H1 (cell line): ENCODE data around the gene RERE. TPM values are rescaled to one million over a fixed set of nuclear protein-coding genes. Genes with fewer than 3 reads are reported as not detected.

ENCODE experiments used
- CTCF ChIA-PET: fragments of 300-600 bp; sonication (Branson Sonifier 250); formaldehyde crosslinking; loops from one replicate; lab custom pipeline; 2021; ENCODE audit not compliant: partially characterized antibody; lab: Charles Lee
- POLR2A ChIA-PET: fragments of 300-600 bp; sonication (Branson Sonifier 250); formaldehyde crosslinking; loops from one replicate; lab custom pipeline; 2021; ENCODE audit warnings: inconsistent platforms; ENCODE audit not compliant: partially characterized antibody; lab: Charles Lee
- DNase-seq, 2 experiments: peaks; one replicate each; pipeline versions ENCODE4 v3.0.0 to v3.0.0-alpha.2; 2010 to 2022; ENCODE audit warnings: low spot score in 2 of 2, low read depth in 1 of 2, mixed read lengths in 1 of 2
- FAIRE-seq: peaks from 2 replicates; lab custom pipeline; 2011; peaks lifted over from hg19 to GRCh38; lab: Jason Lieb, UNC
- H2AFZ ChIP-seq: 2 replicates; pipeline ENCODE4 v1.8.1; 2012; ENCODE audit warnings: low read length, inconsistent platforms
- H2AK5ac ChIP-seq: 2 replicates; pipeline ENCODE4 v1.6.1; 2013; ENCODE audit warnings: low read depth, low read length
- H2BK120ac ChIP-seq: replicated peaks from 2 replicates; pipeline ENCODE3; 2013; ENCODE audit warnings: low read depth, low read length, inconsistent platforms
- H2BK12ac ChIP-seq: 2 replicates; pipeline ENCODE4 v1.6.1; 2013; ENCODE audit warnings: low read depth, low read length
- H2BK15ac ChIP-seq: 2 replicates; pipeline ENCODE4 v1.6.1; 2013; ENCODE audit warnings: low read length
- H2BK20ac ChIP-seq: 2 replicates; pipeline ENCODE4 v1.6.1; 2013; ENCODE audit warnings: low read length
- H2BK5ac ChIP-seq: 2 replicates; pipeline ENCODE4 v1.6.1; 2013; ENCODE audit warnings: low read depth, low read length
- H3K14ac ChIP-seq: 2 replicates; pipeline ENCODE4 v1.6.1; 2013; ENCODE audit warnings: inconsistent platforms; ENCODE audit not compliant: insufficient read length
- H3K18ac ChIP-seq: 2 replicates; pipeline ENCODE4 v1.6.1; 2013; ENCODE audit warnings: low read length; ENCODE audit errors: extremely low read depth
- H3K23ac ChIP-seq: 2 replicates; pipeline ENCODE4 v1.6.1; 2013; ENCODE audit warnings: inconsistent platforms; ENCODE audit not compliant: insufficient read length
- H3K23me2 ChIP-seq: 2 replicates; pipeline ENCODE4 v1.6.1; 2013; ENCODE audit warnings: low read depth, low read length
- H3K27ac ChIP-seq: 2 replicates; pipeline ENCODE4 v1.6.1; 2011; ENCODE audit warnings: low read depth, low read length, inconsistent platforms
- H3K27me3 ChIP-seq, 4 experiments: replicated peaks in 1 of 4; 1 replicate in 1 of 4; 2 replicates in 3 of 4; pipeline versions ENCODE4 v1.6.1 to v1.8.1; 2011 to 2013; ENCODE audit warnings: low read length in 3 of 4, mild to moderate bottlenecking in 3 of 4, inconsistent platforms in 2 of 4, mixed read lengths in 2 of 4, moderate library complexity in 1 of 4; ENCODE audit not compliant: control insufficient read depth in 3 of 4, insufficient read depth in 3 of 4; ENCODE audit errors: extremely low read depth in 1 of 4
- H3K36me3 ChIP-seq, 4 experiments: 2 replicates each; pipeline versions ENCODE4 v1.6.1 to v1.8.1; 2011 to 2013; ENCODE audit warnings: mild to moderate bottlenecking in 4 of 4, low read length in 3 of 4, moderate library complexity in 2 of 4, control low read depth in 1 of 4, inconsistent platforms in 1 of 4; ENCODE audit not compliant: insufficient read depth in 4 of 4, control insufficient read depth in 2 of 4
- H3K4ac ChIP-seq: replicated peaks from 2 replicates; pipeline ENCODE3; 2013; ENCODE audit warnings: low read length, low read depth, mixed read lengths, inconsistent platforms; ENCODE audit not compliant: insufficient read length
- H3K4me1 ChIP-seq, 4 experiments: replicated peaks in 1 of 4; 1 replicate in 1 of 4; 2 replicates in 3 of 4; pipeline versions ENCODE4 v1.6.1 to v1.8.1; 2011 to 2013; ENCODE audit warnings: low read length in 3 of 4, inconsistent platforms in 2 of 4, mixed read lengths in 1 of 4; ENCODE audit not compliant: insufficient read depth in 4 of 4, control insufficient read depth in 3 of 4
- H3K4me2 ChIP-seq, 2 experiments: 2 replicates each; pipeline versions ENCODE4 v1.6.1 to v1.8.1; 2011 to 2013; ENCODE audit warnings: low read depth in 2 of 2, low read length in 2 of 2, control low read depth in 1 of 2, inconsistent platforms in 1 of 2, mild to moderate bottlenecking in 1 of 2; ENCODE audit not compliant: insufficient read depth in 1 of 2
- H3K4me3 ChIP-seq, 4 experiments: fragments of 200-600, 300-600 bp in 1 of 4; sonication (generic), shearing (Covaris generic), sonication (Bioruptor Twin) in 1 of 4; 2 replicates each; pipeline versions ENCODE4 v1.5.1 to v1.8.1; 2011 to 2016; ENCODE audit warnings: low read length in 4 of 4, low read depth in 3 of 4, control low read depth in 2 of 4, inconsistent platforms in 2 of 4, mild to moderate bottlenecking in 2 of 4, mixed read lengths in 1 of 4, moderate library complexity in 1 of 4; ENCODE audit not compliant: insufficient read depth in 2 of 4; ENCODE audit errors: extremely low read depth in 1 of 4
- H3K56ac ChIP-seq: replicated peaks from 2 replicates; pipeline ENCODE3; 2013; ENCODE audit warnings: low read depth, mild to moderate bottlenecking, mixed read lengths, low read length, inconsistent platforms; ENCODE audit not compliant: insufficient read length
- H3K79me1 ChIP-seq: 2 replicates; pipeline ENCODE4 v1.6.1; 2013; ENCODE audit warnings: low read depth, low read length, control low read depth
- H3K79me2 ChIP-seq, 2 experiments: 2 replicates each; pipeline versions ENCODE4 v1.6.1 to v1.8.1; 2012 to 2013; ENCODE audit warnings: low read length in 2 of 2, mild to moderate bottlenecking in 2 of 2, inconsistent platforms in 1 of 2; ENCODE audit not compliant: insufficient read depth in 2 of 2, control insufficient read depth in 1 of 2
- H3K9ac ChIP-seq, 4 experiments: replicated peaks in 1 of 4; 1 replicate in 1 of 4; 2 replicates in 3 of 4; pipeline versions ENCODE4 v1.6.1 to v1.8.1; 2011 to 2013; ENCODE audit warnings: low read depth in 3 of 4, low read length in 3 of 4, control low read depth in 2 of 4, mild to moderate bottlenecking in 2 of 4, moderate library complexity in 2 of 4, inconsistent platforms in 1 of 4; ENCODE audit errors: extremely low read depth in 1 of 4
- H3K9me3 ChIP-seq, 2 experiments: 2 replicates each; pipeline versions ENCODE4 v1.6.1 to v1.8.1; 2012 to 2013; ENCODE audit warnings: mild to moderate bottlenecking in 2 of 2, moderate library complexity in 2 of 2, control low read depth in 1 of 2, inconsistent platforms in 1 of 2, low read depth in 1 of 2, low read length in 1 of 2, mixed read lengths in 1 of 2; ENCODE audit not compliant: insufficient read depth in 2 of 2
- H4K20me1 ChIP-seq, 2 experiments: replicated peaks in 1 of 2; 2 replicates each; pipeline versions ENCODE3 to v1.8.1; 2011 to 2013; ENCODE audit warnings: inconsistent platforms in 2 of 2, low read length in 2 of 2, mild to moderate bottlenecking in 1 of 2; ENCODE audit not compliant: insufficient read depth in 2 of 2, control insufficient read depth in 1 of 2
- H4K5ac ChIP-seq: 2 replicates; pipeline ENCODE4 v1.6.1; 2013; ENCODE audit warnings: low read length, low read depth, mixed read lengths, inconsistent platforms; ENCODE audit not compliant: insufficient read length
- H4K8ac ChIP-seq: 2 replicates; pipeline ENCODE4 v1.8.0; 2013; ENCODE audit warnings: mild to moderate bottlenecking, moderate library complexity, low read length, inconsistent platforms; ENCODE audit not compliant: insufficient read depth; ENCODE audit errors: extremely low read depth
- H4K91ac ChIP-seq: replicated peaks from 2 replicates; pipeline ENCODE3; 2013; ENCODE audit warnings: low read length, mixed read lengths, inconsistent platforms; ENCODE audit not compliant: insufficient read length
- BACH1 ChIP-seq: IDR thresholded peaks from 2 replicates; pipeline ENCODE4 v1.6.1; 2012; ENCODE audit warnings: low read length, improper control_type of control experiment
- BCL11A ChIP-seq, 2 experiments: IDR thresholded peaks; one replicate each; pipeline ENCODE4 v1.6.1; 2011; ENCODE audit warnings: low read depth in 2 of 2, low read length in 2 of 2, mild to moderate bottlenecking in 2 of 2
- BRCA1 ChIP-seq: IDR thresholded peaks from 2 replicates; pipeline ENCODE4 v1.6.1; 2012; ENCODE audit warnings: low read depth, low read length, improper control_type of control experiment
- CREB1 ChIP-seq: IDR thresholded peaks from 2 replicates; pipeline ENCODE4 v1.6.1; 2012; ENCODE audit warnings: inconsistent platforms
- EGR1 ChIP-seq: IDR thresholded peaks from 2 replicates; pipeline ENCODE4 v1.6.1; 2011; ENCODE audit warnings: low read depth, low read length, borderline replicate concordance
- EP300 ChIP-seq, 2 experiments: IDR thresholded peaks; 1 replicate in 1 of 2; 2 replicates in 1 of 2; pipeline ENCODE4 v1.6.1; 2011 to 2012; ENCODE audit warnings: low read depth in 2 of 2, low read length in 2 of 2, mild to moderate bottlenecking in 2 of 2, borderline replicate concordance in 1 of 2, inconsistent platforms in 1 of 2, moderate library complexity in 1 of 2
- POLR2AphosphoS5 ChIP-seq: IDR thresholded peaks from 2 replicates; pipeline ENCODE4 v1.6.1; 2011; ENCODE audit warnings: low read depth, low read length
- RBBP5 ChIP-seq: IDR thresholded peaks from 2 replicates; pipeline ENCODE4 v1.7.1; 2012; ENCODE audit warnings: low read depth, mild to moderate bottlenecking, inconsistent platforms, low read length, moderate library complexity, borderline replicate concordance
- RFX5 ChIP-seq: IDR thresholded peaks from 2 replicates; pipeline ENCODE4 v1.6.1; 2011; ENCODE audit warnings: low read depth, low read length, improper control_type of control experiment, borderline replicate concordance
- SIN3A ChIP-seq, 2 experiments: IDR thresholded peaks in 1 of 2; conservative IDR thresholded peaks in 1 of 2; 2 replicates each; pipeline ENCODE4 v1.6.1; 2011 to 2012; ENCODE audit warnings: low read length in 2 of 2, improper control_type of control experiment in 1 of 2, low read depth in 1 of 2, mild to moderate bottlenecking in 1 of 2
- TCF12 ChIP-seq: IDR thresholded peaks from 2 replicates; pipeline ENCODE4 v1.6.1; 2011; ENCODE audit warnings: low read depth, mild to moderate bottlenecking, low read length
- WGBS, 2 experiments: shearing (Covaris generic) in 1 of 2; methylation state at CpG; one replicate each; pipeline versions ENCODE4 v1.1.6 to v1.1.7; 2013 to 2015; ENCODE audit warnings: low lambda C conversion rate in 2 of 2, mixed read lengths in 2 of 2, inconsistent platforms in 1 of 2, low coverage in 1 of 2, missing lambda C conversion rate in 1 of 2; ENCODE audit not compliant: insufficient replicate concordance in 2 of 2, insufficient coverage in 1 of 2, insufficient read length in 1 of 2; ENCODE audit errors: extremely low coverage in 1 of 2, missing lambda C conversion rate in 1 of 2; 5-methylcytosine and 5-hydroxymethylcytosine counted together
- polyA plus RNA-seq, 7 experiments: library from polyadenylated mRNA; depleted of rRNA in 3 of 7; stranded (reverse) in 5 of 7; unstranded in 2 of 7; fragments of >200 nt in 5 of 7; fragments of 200-250 nt in 2 of 7; gene quantifications; 1 replicate in 5 of 7; 2 replicates in 1 of 7; 4 replicates in 1 of 7; pipeline versions ENCODE4 v1.2.1 to v1.2.3, GENCODE V29; 2011 to 2013; ENCODE audit warnings: missing spikeins in 2 of 7, mixed read lengths in 2 of 7
- total RNA-seq: library from RNA; stranded (reverse); fragmentation: NEBNext Ultra II Directional; extraction: Animal tissue kit (Norgen Biotek cat#: 25700); gene quantifications from 2 replicates; pipeline ENCODE4 v1.2.1, GENCODE V29; 2021
- TF ChIP-seq, protein P1 (sequence below): IDR thresholded peaks from 2 replicates; pipeline ENCODE4 v1.6.1; 2011; ENCODE audit warnings: low read depth, mild to moderate bottlenecking, low read length; ENCODE audit not compliant: insufficient read depth
- TF ChIP-seq, protein P2 (sequence below): IDR thresholded peaks from 2 replicates; pipeline ENCODE4 v1.6.1; 2012; ENCODE audit warnings: inconsistent platforms

The RERE gene
- total and polyA plus RNA-seq, 2 of the 8 experiments (the other 6 are each of a cell fraction or from before 2014, with no cell fraction given) = 15.3 to 142 TPM

DNA sequence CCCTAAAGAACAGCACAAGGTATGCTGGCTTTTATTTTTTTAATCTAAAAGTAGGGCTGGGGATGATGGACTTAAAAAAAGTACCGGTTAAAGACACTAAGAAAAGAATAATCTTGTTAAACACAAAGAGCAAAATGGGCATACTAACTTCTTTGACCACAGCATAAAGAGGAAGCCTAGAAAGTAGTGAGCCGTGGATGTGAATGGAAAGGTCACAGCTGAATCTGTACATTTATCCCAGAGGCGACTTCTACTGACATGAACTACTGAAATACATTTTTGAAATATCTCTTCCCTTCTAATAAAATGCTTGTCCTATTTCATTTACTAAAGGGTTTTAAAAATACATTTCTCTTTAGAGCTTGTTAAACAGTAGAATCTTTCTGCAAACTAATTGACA is 358.8 kb downstream of the RERE start:
- Histone ChIP-seq H3K4me1 (peaks cover 6 to 24% (median 23%) of the 10 kb centered on the region in 4 experiments), H2BK20ac (no peak overlapping the region), H4K5ac (no peak overlapping the region), H3K9ac (no peak overlapping the region), H3K56ac (no peak overlapping the region), H3K14ac (no peak overlapping the region), H2AFZ (no peak overlapping the region), H4K8ac (no peak overlapping the region), H3K18ac (no peak overlapping the region), H3K23ac (no peak overlapping the region), H3K4me2 (no peak overlapping the region), H3K79me1 (0 out of 2 replicates have a peak, but pooled peaks cover 3% of the 10 kb centered on the region), H4K20me1 (no peaks in the 10 kb centered on the region), H3K23me2 (no peaks in the 10 kb centered on the region), H2BK12ac (no peak overlapping the region), H3K4ac (no peak overlapping the region), H3K9me3 (no peaks in the 10 kb centered on the region), H4K91ac (no peak overlapping the region), H3K27me3 (no peaks in the 10 kb centered on the region), H2AK5ac (no peak overlapping the region), H3K27ac (no peak overlapping the region), H3K79me2 (peaks cover 0 to 44% of the 10 kb centered on the region in 2 experiments; a peak in 3 of 4 replicates), H3K36me3 (no peaks in the 10 kb centered on the region; a peak in 1 of 8 replicates), H2BK5ac (no peak overlapping the region), H2BK120ac (no peak overlapping the region), H2BK15ac (no peak overlapping the region), H3K4me3 (no peak overlapping the region)
- FAIRE-seq = no peak
- DNase-seq = no peak
- ChIA-PET POLR2A (no interaction called here), CTCF (interaction anchor here (1.5 kb wide), 1 partner anchor 15 kb away, joined by 7 read pairs; no protein-coding TSS in a partner anchor)
- WGBS, 2 experiments = 76% methylated on average over 3 of the region's 3 CpGs; no CpG with 5 or more reads in 1 of the 2 experiments
- TF ChIP-seq TCF12 (no peak), BACH1 (no peak), BCL11A (IDR thresholded peaks at IDR 0.05; ENCODE audit: low read depth in 2 of 2, low read length in 2 of 2) (no peak), RFX5 (no peak), BRCA1 (no peak), SIN3A (conservative IDR thresholded peaks at IDR 0.05 in 1 of 2, IDR thresholded peaks at IDR 0.05 in 1 of 2; ENCODE audit: low read depth in 1 of 2, low read length in 2 of 2) (no peak), POLR2AphosphoS5 (no peak), EP300 (IDR thresholded peaks at IDR 0.05; ENCODE audit: borderline replicate concordance in 1 of 2, low read depth in 2 of 2, low read length in 2 of 2) (no peak), CREB1 (no peak), RBBP5 (no peak), EGR1 (no peak)
- TF ChIP-seq, protein P1, sequence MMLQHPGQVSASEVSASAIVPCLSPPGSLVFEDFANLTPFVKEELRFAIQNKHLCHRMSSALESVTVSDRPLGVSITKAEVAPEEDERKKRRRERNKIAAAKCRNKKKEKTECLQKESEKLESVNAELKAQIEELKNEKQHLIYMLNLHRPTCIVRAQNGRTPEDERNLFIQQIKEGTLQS = no peak
- TF ChIP-seq, protein P2, sequence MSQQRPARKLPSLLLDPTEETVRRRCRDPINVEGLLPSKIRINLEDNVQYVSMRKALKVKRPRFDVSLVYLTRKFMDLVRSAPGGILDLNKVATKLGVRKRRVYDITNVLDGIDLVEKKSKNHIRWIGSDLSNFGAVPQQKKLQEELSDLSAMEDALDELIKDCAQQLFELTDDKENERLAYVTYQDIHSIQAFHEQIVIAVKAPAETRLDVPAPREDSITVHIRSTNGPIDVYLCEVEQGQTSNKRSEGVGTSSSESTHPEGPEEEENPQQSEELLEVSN = no peak
